ENCODE results near the gene CHIT1.
A peak's percentile ranks its signal among the peaks of the same experiment; 100 is the strongest.

CHIT1 gene

DNA sequence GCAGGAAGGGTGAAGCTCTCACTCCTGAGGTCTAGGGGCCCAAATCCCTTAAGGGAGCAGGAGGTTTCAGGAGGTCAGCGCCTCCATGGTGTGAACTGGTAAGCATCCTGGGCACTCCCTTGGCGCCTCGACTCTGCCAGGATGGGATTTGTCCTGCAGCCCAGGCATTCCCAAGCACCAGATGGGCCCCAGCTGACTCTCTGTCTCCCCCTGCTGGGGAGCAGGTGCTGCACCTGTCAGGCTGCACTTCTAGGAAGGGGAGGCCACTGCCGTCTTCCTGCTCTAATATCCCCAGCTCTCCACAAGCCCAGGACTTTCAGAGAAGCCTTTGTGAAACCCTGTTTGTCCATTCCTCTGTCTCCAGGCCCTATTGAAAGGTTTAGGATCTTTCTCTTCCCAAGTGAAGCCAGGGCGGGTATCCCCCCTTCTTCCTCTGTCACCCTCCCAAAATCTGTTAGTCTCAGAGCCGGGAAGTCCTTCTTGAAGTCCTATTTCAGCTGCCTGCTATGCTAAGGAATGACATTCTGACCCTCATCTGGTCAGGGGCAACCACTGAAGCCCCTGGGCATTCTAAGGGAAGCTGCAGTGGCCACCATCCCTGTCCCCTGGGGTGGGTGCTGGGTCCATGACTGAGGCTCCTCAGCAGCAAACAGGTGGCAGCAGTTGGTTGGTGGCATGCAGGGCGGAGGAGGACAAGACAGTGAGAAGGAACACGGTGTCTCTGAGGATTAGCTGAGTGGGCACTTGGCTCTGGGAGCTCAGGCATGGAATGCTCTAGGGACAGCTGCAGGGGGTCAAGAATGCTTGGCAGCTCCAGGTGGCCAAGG lies 57.1 kb downstream of the CHIT1 start:
- peak; percentile 11 for DNase-seq

DNA sequence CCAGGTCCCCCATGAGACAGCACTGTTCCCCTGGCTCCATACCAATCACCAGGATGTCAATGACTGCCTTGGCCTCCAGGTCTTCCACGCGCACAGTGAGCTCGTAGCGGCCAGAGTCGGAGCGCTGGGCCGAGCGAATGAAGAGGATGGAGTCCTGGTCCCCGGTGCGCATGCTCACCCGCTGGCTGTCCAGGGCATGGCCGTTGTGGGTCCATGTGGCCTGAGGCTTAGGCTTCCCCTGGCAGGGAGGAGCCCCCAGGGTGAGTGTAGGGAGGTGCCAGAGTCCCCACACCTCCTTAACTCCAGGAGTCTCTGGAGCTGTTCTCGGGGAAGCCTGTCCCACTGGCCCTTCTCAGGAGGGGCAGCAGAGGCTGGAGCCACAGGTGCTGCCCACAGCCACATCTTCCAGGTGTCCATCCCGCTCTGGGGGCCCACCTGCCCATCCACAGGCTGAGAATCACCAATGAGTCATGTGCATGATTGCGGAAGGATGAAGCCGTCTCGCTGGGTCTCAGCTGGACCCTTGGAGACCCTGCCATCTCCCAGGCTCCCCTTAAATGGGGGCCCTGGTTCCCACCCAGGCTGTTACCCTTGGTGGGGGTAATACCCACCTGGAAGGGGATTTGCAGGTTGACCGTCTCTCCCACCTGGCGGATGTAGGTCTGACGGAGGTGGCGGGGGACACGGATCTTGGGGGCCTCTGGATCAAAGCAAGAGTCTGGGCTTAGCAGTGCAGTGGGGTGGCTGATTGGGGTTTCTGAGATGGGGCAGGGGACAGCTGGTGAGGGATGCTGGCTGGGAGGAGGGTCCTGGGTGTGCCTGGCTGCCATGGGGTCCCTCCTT lies 57.9 kb downstream of the CHIT1 start:
- no peak for DNase-seq

DNA sequence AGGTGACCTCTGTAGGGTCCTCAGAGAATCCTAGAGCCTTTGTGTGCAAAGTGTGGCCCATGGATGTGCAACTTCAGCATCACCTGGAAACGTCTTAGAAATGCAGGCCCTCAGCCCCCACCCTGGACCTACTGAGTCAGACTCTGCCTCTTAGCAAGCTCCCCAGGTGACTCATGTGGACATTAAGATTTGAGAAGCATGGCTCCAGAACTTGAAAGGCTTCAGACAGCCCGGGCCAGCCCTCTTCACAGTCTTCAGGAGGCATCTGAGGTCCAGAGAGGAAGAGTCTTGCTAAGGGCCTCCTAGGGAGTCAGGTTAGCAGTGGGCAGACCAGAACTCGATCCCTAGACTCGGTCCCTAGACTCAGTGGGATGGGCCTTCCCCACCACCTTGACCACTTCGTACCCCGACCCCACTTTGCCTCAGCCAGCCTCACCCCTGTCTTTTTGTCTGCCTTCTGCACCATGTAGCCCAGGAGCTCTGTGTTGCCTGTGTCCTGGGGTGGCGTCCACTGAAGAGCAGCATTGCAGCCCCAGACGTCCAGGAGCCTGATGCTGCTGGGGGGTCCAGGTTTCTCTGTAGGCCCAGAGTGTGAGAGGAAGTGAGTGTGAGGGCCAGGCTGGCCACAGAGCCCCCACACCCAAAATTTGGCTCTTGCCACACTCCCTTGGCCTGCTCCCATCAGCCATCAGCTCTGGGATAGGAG lies 58.7 kb downstream of the CHIT1 start:
- no peak for DNase-seq

DNA sequence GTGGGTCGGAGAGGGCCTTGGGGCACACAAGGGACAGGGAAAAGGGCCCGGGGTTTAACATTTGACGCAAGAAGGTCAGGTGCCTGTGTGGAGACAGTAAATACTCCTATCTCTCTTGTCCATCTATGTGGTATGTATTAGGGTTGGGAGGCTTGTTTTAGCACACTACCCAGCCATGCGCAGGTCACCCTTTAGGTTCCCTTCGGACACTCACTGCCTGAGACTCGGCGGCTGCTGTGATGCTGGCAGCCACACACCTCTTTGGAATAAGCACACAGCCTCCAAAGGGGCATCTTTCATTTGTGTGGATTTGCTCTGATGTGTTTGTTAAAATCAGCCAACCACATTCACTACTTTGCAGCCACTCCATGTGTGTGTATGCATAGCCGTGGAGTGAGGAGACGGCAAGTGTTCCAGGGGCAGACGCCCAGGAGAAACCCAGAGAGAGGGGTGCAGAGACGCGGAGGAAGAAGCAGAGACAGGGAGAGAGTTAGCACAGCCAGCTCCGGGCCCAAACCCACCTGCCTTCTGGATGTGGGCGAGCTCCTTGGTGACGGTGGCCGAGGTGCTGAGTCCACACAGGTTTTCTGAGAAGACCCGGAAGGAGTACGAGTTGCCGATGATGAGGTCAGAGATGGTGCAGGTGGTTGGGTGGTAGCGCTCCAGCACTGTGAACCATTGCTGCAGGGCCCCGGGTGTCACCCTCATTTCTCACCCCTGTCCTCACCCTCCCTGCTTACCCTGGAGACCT lies 59.5 kb downstream of the CHIT1 start:
- no peak for DNase-seq

DNA sequence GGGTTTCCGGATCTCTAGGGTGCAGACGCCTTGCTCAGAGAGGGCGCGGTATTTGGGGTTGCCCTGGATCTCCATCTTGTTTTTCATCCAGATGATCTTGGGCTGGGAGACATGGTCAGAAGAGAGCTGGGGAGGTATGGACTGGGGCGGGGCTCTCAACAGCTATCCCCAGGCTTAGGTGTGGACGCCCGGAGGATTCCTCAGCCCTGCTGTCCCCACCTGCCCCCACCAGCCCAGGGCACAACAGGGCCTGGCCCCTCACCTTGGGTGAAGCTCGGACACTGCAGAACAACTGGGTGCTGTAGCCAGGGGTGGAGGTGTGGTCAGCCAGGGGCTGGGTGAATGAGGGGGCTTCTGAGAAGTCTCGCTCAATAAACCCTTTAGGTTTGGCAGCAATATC lies 60.5 kb downstream of the CHIT1 start:
- DNase-seq, result no peak

DNA sequence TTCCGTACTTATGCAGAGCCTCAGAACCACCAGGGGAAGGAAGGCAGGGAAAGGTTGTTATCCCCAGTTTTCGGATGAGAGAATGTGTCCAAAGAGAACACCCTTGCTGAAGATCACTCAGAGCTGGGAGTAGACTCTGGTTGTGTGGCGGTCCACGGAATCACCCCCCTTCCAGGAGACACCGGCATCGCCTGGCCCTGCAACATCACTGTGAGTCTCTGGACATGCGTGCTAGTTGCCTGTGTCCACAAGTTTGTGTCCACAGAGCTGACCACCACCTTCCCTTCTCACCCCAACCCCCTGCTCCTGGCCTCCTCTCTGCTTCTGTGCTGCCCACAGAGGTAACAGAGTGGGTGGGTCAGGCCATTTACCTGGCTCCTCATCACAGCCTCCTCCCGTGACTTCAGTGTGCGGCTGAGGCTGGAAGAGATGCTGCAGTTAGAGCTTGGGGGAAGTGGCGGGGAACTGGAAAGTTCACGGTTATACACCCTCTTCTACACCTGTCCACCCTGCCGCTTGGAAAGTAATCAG lies 61.2 kb downstream of the CHIT1 start:
- DNase-seq, result no peak

DNA sequence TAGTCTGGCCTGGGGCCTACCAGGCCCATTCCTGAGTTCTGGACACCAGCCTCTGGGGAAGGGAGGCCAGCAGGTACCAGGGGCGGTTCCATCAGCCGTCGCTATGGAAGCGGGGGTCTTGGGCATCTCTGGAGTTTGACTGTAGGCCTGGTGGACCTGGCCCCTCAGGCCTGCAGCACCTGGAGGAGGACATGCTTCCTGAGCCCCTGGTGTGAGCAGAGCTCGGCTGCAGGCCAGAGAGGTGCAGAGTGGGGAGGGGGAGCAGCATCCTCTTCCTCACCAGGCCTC lies 61.6 kb downstream of the CHIT1 start:
- no peak for DNase-seq

DNA sequence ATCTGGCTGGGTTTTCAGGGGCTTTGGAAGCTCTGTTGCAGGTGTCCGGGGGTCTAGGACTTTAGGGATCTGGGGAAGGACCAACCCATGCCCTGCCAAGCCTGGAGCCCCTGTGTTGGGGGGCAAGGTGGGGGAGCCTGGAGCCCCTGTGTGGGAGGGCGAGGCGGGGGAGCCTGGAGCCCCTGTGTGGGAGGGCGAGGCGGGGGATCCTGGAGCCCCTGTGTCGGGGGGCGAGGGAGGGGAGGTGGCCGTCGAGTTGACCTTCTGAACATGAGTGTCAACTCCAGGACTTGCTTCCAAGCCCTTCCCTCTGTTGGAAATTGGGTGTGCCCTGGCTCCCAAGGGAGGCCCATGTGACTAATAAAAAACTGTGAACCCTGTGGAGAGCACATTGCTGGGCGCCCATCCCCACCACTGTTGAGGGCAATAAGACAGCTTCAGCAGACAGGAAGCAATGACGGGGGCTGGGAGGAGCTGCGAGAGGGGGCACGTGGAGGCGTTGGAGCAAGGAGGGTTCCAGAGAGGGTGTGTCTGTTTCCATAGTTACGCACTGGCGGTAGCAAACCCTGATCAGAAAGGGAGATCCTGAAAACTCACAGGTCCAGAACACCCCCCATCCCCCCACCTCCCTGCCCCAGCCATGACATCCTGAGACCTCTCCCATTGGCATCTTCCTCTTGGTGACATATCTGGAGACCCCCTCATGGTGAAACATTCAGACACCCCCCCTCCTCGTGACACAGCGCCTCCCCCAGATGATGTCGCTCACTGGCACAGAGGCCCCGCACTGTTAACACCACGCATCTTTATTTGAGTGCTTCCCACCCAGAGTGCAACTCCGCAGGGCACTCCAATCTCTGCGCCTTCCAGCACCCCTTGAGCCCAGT lies 62.2 kb downstream of the CHIT1 start:
- DNase-seq, result no peak

DNA sequence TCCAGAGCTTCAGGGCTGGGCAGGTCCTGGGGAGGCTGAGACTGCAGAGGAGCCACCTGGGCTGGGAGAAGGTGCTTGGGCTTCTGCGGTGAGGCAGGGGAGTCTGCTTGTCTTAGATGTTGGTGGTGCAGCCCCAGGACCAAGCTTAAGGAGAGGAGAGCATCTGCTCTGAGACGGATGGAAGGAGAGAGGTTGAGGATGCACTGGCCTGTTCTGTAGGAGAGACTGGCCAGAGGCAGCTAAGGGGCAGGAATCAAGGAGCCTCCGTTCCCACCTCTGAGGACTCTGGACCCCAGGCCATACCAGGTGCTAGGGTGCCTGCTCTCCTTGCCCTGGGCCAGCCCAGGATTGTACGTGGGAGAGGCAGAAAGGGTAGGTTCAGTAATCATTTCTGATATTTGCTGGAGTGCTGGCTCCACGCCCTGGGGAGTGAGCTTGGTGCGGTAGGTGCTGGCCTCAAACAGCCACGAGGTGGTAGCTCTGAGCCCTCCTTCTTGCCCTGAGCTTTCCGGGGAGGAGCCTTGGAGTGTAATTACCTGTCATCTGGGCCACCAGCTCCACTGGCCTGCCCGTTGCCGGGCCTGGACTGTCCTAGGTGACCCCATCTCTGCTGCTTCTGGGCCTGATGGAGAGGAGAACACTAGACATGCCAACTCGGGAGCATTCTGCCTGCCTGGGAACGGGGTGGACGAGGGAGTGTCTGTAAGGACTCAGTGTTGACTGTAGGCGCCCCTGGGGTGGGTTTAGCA lies 63.1 kb downstream of the CHIT1 start:
- no peak for DNase-seq
